ENCODE data around the gene JPH2.

DNA sequence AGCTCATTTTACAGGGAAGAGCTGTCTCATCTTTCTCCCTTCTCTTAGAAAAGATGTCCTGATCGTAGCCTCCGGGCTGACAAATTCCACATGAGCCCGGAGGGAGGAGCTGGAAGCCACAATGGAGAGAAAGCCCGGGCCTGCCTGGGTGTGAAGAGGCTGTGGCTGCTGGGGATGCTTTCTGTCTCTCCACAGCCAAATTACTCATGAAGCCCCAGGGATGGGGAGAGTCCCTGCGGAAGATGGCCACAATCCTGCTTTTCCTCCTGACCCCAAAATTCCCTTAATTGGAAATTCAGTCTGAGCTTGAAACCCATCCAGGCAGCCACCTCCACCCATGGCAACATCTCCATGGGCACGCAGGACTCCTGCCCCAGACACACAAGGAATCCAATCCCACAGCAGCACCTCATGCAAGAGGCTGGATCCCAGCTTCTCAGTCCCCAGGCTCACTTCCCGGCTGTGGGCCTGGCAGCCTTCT lies 32.4 kb downstream of the JPH2 start:
- no peak for TF ChIP-seq POLR2AphosphoS5 (IDR thresholded peaks at IDR 0.05)
- TF ChIP-seq, protein P1, sequence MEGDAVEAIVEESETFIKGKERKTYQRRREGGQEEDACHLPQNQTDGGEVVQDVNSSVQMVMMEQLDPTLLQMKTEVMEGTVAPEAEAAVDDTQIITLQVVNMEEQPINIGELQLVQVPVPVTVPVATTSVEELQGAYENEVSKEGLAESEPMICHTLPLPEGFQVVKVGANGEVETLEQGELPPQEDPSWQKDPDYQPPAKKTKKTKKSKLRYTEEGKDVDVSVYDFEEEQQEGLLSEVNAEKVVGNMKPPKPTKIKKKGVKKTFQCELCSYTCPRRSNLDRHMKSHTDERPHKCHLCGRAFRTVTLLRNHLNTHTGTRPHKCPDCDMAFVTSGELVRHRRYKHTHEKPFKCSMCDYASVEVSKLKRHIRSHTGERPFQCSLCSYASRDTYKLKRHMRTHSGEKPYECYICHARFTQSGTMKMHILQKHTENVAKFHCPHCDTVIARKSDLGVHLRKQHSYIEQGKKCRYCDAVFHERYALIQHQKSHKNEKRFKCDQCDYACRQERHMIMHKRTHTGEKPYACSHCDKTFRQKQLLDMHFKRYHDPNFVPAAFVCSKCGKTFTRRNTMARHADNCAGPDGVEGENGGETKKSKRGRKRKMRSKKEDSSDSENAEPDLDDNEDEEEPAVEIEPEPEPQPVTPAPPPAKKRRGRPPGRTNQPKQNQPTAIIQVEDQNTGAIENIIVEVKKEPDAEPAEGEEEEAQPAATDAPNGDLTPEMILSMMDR (IDR thresholded peaks at IDR 0.05) = no peak
